ENCODE data around the gene ATG4B.
"Not testable (repeated sequence)": the region's sequence is repeated elsewhere in the genome, so short reads cannot be mapped to it uniquely, and the experiment has no call there.

ATG4B gene

GRCh38 chr2:241638940-241639339, 1.4 kb downstream of the ATG4B start:
- DNase-seq: no peak

- no peak for DNase-seq
Observed at GRCh38 chr2:241639385-241639784, 1.9 kb downstream of the ATG4B start.

- DNase-seq: no peak
Observed at GRCh38 chr2:241640165-241640795, 2.8 kb downstream of the ATG4B start.

GRCh38 chr2:241641631-241642030, 4.1 kb downstream of the ATG4B start:
- DNase-seq: no peak

- no peak for DNase-seq
Observed at GRCh38 chr2:241645056-241645914, 7.8 kb downstream of the ATG4B start.

- no peak for DNase-seq
Observed at GRCh38 chr2:241645915-241646645, 8.6 kb downstream of the ATG4B start.

GRCh38 chr2:241648453-241648852, 11.0 kb downstream of the ATG4B start:
- DNase-seq: no peak

GRCh38 chr2:241649404-241649803, 11.9 kb downstream of the ATG4B start:
- no peak for DNase-seq

- DNase-seq: no peak
Observed at GRCh38 chr2:241649927-241650326, 12.4 kb downstream of the ATG4B start.

GRCh38 chr2:241652142-241652541, 14.6 kb downstream of the ATG4B start:
- no peak for DNase-seq

GRCh38 chr2:241652722-241653121, 15.2 kb downstream of the ATG4B start:
- DNase-seq: no peak

- no peak for DNase-seq
Observed at GRCh38 chr2:241653210-241653750, 15.8 kb downstream of the ATG4B start.

GRCh38 chr2:241654551-241654950, 17.1 kb downstream of the ATG4B start:
- DNase-seq: no peak

GRCh38 chr2:241655516-241656189, 18.2 kb downstream of the ATG4B start:
- DNase-seq: no peak

GRCh38 chr2:241656190-241656741, 18.8 kb downstream of the ATG4B start:
- no peak for DNase-seq

- no peak for DNase-seq
Observed at GRCh38 chr2:241657786-241658254, 20.3 kb downstream of the ATG4B start.

GRCh38 chr2:241658296-241658695, 20.8 kb downstream of the ATG4B start:
- no peak for DNase-seq

GRCh38 chr2:241659150-241659739, 21.8 kb downstream of the ATG4B start:
- peak; percentile 50 for DNase-seq

- no peak for DNase-seq
Observed at GRCh38 chr2:241660593-241661213, 23.2 kb downstream of the ATG4B start.

- not testable (repeated sequence) for DNase-seq
Observed at GRCh38 chr2:241662731-241663130, 25.2 kb downstream of the ATG4B start.
